HG03097 (cell line): ENCODE results near the gene ACRBP.

ENCODE experiments used
- ATAC-seq: cut with Tn5 transposase; IDR thresholded peaks from one replicate; pipeline ENCODE4 v1.9.1; 2021; ENCODE audit not compliant: unreplicated experiment, low FRiP score

ACRBP gene

GRCh38 chr12:6647083-6647604, at the start of gene ACRBP:
ACRBP (minus strand) TSS chr12:6647432; CDS start chr12:6647366, 66 bp downstream.
- ATAC-seq: no peak

GRCh38 chr12:6695313-6696045, 48.2 kb upstream of the ACRBP start:
- ATAC-seq: no peak

GRCh38 chr12:6694701-6695100, 47.5 kb upstream of the ACRBP start:
- ATAC-seq: no peak

GRCh38 chr12:6693832-6694355, 46.7 kb upstream of the ACRBP start:
- no peak for ATAC-seq

- no peak for ATAC-seq
These were observed 45.7 kb upstream of the ACRBP start for GRCh38 chr12:6692888-6693287.

- ATAC-seq: no peak
These were observed 44.2 kb upstream of the ACRBP start for GRCh38 chr12:6691473-6691872.

GRCh38 chr12:6688999-6689882, 42.0 kb upstream of the ACRBP start, which contains the start of gene ZNF384:
ZNF384 (minus strand) TSS chr12:6689375; CDS start chr12:6679520, 9,855 bp downstream.
- ATAC-seq: peak; percentile 75

- peak; percentile 9 for ATAC-seq
These were observed 41.3 kb upstream of the ACRBP start for GRCh38 chr12:6688543-6688998.

GRCh38 chr12:6685814-6686213, 38.6 kb upstream of the ACRBP start:
- no peak for ATAC-seq

- ATAC-seq: no peak
These were observed 37.4 kb upstream of the ACRBP start for GRCh38 chr12:6684609-6685008.

- no peak for ATAC-seq
These were observed 29.7 kb upstream of the ACRBP start for GRCh38 chr12:6676962-6677361.

GRCh38 chr12:6672143-6672542, 24.9 kb upstream of the ACRBP start:
- no peak for ATAC-seq

GRCh38 chr12:6667559-6668210, 20.5 kb upstream of the ACRBP start:
- ATAC-seq: no peak

- no peak for ATAC-seq
These were observed 19.0 kb upstream of the ACRBP start for GRCh38 chr12:6666211-6666610.

- no peak for ATAC-seq
These were observed 17.7 kb upstream of the ACRBP start for GRCh38 chr12:6664902-6665301.

- peak; percentile 90 for ATAC-seq
These were observed 15.9 kb upstream of the ACRBP start, which contains the start of gene ING4 for GRCh38 chr12:6662906-6663742. ING4 (minus strand) TSS chr12:6663119; CDS start chr12:6663101, 18 bp downstream.

GRCh38 chr12:6662602-6662905, 15.3 kb upstream of the ACRBP start:
- ATAC-seq: no peak

GRCh38 chr12:6653987-6654386, 6.8 kb upstream of the ACRBP start:
- ATAC-seq: no peak

GRCh38 chr12:6653342-6653741, 6.1 kb upstream of the ACRBP start:
- ATAC-seq: no peak

GRCh38 chr12:6652391-6652790, 5.2 kb upstream of the ACRBP start:
- ATAC-seq: no peak
